HFF-Myc (cell line): ENCODE data around the gene ST6GAL1.
"Not testable (repeated sequence)": the region's sequence is repeated elsewhere in the genome, so short reads cannot be mapped to it uniquely, and the experiment has no call there.

Source experiments
- DNase-seq: peaks from one replicate; pipeline ENCODE4 v3.0.0-alpha.2; 2011; ENCODE audit warnings: low read depth; ENCODE audit errors: extremely low read depth
- H3K4me3 ChIP-seq: replicated peaks from 2 replicates; pipeline ENCODE4 v1.5.1; 2011; ENCODE audit warnings: low read depth, mild to moderate bottlenecking, control low read depth, low read length
- CTCF ChIP-seq: IDR thresholded peaks from 2 replicates; pipeline ENCODE4 v1.5.1; 2012; ENCODE audit warnings: mild to moderate bottlenecking, low read depth, low read length, control low read depth; ENCODE audit errors: missing control alignments

Gene ST6GAL1

DNA sequence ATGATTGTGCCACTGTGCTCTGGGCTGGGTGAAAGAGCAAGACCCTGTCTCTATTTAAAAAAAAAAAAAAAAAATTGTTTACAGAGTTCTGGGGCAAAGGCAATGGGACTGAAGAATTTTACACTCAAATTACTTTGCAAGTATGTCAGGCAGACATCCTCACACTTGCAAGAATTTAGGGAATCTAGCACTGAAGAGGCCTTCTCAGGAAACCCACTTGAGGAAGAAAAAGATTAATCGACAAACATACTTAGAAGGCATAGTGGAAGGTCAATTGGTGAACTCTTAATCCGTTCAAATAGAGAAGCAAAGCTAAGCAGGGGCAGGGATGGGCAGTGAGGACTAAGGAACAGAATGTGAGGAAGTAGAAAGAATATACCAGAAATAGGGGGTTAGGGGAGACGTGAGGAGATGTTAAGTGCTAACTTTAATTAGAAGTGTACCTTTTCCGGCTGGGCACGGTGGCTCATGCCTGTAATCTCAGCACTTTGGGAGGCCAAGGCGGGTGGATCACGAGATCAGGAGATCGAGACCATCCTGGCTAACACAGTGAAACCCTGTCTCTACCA, 15.0 kb downstream of the ST6GAL1 start:
- DNase-seq, result no peak
- H3K4me3 ChIP-seq, result no peak overlapping the region
- TF ChIP-seq CTCF, result no peak

DNA sequence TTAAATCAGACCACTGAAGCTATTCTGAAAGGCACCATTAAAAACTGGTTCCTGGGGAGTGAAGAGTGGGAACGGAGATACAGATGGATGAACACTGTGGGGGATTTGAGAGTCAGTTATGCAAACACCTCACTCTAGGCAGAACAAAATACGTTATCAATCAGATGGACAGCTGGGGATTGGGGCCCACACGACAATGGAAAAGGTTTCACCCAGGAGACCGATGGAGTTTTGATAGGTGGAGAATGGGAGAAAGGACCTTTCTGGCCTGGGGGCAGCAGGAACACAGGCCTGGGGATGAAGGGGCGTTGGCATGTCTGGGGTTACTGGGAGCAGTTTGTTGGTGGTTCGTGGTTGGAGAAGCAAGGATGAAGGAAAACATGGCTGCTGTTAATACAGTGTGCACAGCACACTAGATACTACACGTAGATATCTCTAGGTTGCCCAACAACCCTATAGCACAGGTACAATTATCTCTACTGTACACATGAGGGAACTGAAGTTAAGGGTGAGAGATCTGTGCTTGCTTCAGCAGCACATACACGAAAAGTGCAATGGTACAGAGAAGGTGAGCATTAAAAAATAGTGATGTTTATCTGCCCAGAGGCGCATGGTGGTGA, 16.5 kb downstream of the ST6GAL1 start:
- no peak for TF ChIP-seq CTCF
- no peak for DNase-seq
- H3K4me3 ChIP-seq, result no peak overlapping the region

GRCh38 chr3:186949281-186949982, 19.1 kb downstream of the ST6GAL1 start:
- H3K4me3 ChIP-seq, result no peak overlapping the region
- no peak for DNase-seq
- no peak for TF ChIP-seq CTCF

DNA sequence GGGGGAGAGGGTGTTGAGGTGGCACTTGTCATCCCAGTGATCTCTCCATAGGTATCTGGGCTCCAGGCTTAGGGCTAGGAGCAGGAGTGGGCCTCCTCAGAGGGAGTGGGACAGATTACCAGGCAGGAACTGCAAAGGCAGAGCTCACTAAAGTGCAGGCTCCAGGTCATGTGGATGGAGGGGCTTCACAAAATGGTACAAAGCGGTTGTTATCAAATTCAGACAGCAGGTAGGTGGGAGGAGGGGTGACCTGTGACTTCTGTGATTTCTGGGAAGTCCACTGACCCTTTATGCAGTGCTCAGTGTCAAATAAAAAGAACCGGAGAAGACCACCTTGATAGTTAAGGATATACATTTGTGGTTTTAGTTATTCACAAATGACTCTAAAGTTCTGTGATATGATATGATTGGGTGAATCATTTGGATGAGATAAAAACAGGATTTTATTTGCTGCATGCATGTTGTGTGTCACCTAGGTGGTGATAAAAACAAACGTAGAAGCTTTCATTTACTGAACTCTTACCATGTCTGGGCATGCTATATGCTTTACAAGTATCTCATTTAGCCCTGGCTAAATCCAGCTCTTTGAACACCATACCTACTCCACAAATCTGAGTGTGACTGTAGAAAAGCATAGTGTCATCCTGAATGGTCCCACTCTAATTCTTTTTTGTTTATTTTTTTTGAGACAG, 20.2 kb downstream of the ST6GAL1 start:
- DNase-seq, result no peak
- H3K4me3 ChIP-seq, result no peak overlapping the region
- no peak for TF ChIP-seq CTCF

DNA sequence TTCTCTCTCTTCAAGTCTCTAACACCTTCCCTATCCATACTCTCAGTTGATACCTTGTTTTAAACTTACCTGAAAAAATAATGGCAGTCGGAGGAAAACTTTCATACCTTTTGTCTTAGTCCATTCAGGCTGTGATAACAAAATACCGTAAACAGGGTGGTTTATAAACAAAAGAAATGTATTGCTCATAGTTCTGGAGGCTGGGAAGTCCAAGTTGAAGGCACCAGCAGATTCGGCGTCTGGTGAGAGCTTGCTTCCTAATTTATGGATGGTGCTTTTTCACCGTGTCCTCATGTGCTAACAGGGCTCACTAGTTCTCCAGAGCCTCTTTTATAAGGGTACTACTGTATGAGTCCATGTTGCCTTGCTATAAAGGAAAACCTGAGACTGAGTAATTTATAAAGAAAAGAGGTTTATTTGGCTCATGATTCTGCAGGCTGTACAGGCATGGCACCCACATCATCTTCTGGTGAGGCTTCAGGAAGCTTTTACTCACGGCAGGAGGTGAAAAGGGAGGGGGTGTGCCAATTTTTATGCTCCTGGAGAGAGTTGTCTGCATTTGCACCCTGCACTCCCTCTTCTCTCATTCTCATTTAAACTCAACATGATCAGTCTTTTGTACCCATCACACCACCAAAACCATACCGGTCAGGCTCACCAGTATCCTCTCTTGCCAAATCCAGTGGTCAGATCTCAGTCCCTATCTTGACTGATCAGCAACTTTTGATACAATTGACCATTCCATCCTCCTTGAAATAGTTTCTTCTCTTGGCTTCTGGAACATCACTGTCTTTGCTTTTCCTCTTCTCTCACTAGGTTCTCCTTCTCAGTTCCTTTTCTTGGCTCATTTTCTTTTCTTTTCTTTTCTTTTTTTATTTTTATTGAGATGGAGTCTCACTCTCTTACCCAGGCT, 21.6 kb downstream of the ST6GAL1 start:
- DNase-seq, result no peak
- no peak for TF ChIP-seq CTCF
- no peak overlapping the region for H3K4me3 ChIP-seq

DNA sequence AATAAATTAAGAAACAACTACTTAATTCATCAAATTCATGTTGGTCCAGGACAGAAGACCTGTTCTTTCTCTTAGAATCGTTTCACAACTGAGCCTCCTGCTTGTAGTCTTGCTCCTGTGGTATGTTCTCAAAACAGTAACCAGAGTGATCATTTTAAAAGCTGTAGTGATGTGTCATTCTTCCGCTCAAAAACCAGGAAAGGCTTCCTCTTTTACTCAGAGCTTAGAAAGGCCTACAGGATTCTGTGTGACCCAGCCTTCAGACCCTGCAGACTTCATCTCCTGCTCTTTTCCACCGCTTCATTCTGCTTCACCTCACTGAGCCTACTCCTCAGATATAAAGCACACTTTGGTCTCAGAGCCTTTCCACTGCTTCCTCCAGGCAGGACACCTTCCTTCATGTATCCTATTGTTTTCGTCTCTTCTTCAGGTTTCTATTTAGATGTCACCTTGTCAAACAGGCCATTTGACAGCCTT, 22.7 kb downstream of the ST6GAL1 start:
- no peak overlapping the region for H3K4me3 ChIP-seq
- TF ChIP-seq CTCF, result no peak
- no peak for DNase-seq

DNA sequence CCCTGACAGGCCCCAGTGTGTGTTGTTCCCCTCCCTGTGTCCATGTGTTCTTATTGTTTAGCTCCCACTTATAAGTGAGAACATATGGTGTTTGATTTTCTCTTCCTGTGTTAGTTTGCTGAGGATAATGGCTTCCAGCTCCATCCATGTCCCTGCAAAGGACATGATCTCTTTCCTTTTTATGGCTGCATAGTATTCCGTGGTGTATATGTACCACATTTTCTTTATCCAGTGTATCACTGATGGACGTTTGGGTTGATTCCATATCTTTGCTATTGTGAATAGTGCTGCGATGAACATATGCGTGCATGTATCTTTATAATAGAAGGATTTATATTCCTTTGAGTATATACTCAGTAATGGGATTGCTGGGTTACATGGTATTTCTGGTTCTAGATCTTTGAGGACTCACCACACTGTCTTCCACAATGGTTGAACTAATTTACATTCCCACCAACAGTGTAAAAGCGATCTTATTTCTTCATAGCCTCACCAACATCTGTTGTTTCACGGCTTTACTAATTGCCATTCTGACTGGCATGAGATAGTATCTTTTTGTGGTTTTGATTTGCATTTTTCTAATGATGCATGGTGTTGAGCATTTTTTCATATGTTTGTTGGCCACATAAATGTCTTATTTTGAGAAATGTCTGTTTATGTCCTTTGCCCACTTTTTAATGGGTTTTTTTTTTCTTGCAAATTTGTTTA, 23.8 kb downstream of the ST6GAL1 start:
- not testable (repeated sequence) for H3K4me3 ChIP-seq, DNase-seq
